HG03025 (cell line): ENCODE results near the gene SPIN3.
"Not testable (repeated sequence)": the region's sequence is repeated elsewhere in the genome, so short reads cannot be mapped to it uniquely, and the experiment has no call there.

Experiments
- ATAC-seq: cut with Tn5 transposase; IDR thresholded peaks from one replicate; pipeline ENCODE4 v1.9.1; 2021; ENCODE audit warnings: mild to moderate bottlenecking, moderate library complexity; ENCODE audit not compliant: unreplicated experiment, low FRiP score

The SPIN3 gene

DNA sequence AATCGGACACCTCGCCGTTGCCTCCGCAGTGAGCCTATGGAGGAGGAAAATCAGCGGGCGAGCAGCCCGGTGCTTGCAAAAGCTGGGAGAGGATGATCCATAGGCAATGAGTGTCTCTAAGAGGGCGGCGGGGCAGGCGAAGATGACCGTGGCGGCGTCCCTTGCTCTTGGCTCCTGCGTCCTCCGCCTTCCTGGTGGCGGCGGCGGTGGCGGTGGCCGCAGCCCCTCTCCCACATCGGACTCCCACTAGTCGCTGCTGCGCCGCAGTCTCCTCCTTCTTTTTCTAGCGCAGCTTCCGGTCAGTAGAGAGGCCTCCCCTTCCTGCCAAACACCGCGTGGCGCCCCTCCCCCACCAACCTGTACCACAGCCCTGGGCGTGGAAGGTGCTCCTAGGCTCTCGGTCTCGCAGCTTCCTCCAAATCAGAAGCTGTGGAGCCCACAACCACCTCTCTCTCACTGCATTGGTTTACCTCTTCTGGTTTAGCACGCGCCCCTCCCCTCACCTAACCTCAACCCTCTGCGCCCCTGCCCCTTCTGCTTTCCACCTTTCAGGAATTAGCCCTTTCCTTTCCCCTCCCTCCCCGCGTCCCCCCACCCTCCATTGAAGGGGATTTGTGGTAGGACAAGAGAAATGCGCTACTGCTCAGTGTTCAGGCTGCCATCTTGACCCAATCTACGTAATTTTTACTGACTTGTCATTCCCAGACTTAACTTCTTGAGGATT is at the start of gene SPIN3:
Gene SPIN3 (minus strand): TSS at position 271 of the 724 bp plus-strand sequence. CDS start 594 bp downstream, outside the sequence.
- peak; percentile 95 for ATAC-seq

- ATAC-seq, result no peak
Observed at GRCh38 chrX:57044245-57044644, 48.9 kb upstream of the SPIN3 start.

GRCh38 chrX:57037265-57037664 is 41.9 kb upstream of the SPIN3 start:
- not testable (repeated sequence) for ATAC-seq

DNA sequence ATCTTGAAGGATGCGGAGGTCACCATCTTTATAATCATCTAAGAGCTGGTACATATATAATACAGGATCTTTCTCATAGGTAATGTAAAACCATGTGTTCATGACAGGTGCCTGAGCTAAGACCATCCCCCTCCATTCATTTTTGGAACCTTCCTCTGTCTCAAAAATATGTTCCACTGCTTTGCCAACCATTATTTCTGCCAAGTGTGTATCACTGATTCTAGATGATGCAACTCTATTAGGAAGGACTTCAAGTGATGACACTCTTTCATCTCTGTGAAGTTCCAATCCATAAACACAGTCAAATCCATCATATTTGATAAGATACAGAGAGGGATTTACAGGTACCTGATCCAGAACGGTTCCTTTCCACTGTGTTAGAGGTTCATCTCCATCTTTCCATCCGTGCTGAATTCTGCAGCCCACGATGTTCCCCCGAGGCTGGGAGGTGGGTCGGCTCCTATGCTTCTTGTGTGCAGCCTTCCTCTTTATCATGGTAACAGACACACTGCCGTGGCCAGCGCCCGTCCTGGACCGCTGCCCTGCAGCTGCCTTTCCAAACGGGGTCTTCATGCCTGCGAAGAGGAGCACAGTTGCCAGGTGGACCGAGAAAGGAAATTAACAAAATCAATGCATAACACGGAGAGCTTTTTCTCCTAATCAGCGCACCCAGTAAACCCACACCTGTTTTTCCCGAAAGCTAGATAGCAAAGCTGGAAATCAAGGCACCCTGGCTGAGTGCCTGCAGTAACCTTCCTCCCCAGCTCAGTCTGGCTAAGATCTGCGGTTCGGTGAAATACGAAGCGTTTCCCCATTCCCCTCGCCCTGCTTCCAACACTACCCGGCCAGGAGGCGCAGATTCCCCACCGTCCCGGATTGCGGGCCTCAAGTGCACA is 718 bp downstream of the SPIN3 start:
- ATAC-seq, result no peak

- no peak for ATAC-seq
Observed at GRCh38 chrX:56987741-56988140, 7.6 kb downstream of the SPIN3 start.

DNA sequence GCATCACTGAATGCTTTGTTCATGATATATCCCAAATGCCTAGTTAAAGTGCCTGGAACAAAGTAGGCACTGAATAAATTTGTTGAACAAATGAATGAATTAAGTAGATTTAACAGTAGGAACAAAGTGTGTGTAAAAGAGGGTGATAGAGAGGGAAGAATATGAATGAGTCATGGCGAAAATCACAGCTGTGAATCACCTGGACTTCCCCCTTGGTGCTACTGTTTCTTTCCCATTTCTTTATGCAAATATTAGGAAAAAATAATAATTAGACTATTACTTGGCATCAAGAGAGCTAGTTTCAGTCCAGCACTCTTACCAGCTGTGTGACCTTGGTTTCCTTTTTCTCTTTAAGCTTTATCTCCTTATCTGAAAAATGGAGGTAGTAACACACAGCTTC is 9.2 kb downstream of the SPIN3 start:
- ATAC-seq, result no peak

GRCh38 chrX:56978172-56978571 is 17.2 kb downstream of the SPIN3 start:
- ATAC-seq, result peak; percentile 96

DNA sequence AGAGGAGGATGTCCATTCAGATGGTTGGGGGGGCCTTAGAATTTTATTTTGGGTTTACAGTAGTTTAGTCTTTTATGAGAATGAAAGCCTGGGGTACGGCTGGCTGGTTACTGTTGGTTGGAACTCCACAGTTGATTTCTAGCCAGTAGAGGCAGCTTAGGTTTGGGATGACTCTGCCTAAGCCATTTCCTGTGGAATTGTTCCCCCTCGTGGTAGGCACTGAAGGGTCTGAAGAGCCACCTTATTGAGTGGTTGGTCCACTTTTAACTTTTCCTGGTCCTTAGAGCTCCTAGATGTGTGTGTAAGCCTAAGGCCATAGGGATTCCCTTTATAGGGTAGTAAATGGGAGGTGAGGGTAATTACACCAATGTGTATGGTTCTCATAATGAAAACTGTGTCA is 19.7 kb downstream of the SPIN3 start:
- ATAC-seq, result no peak

GRCh38 chrX:56974408-56974807 is 20.9 kb downstream of the SPIN3 start:
- no peak for ATAC-seq

DNA sequence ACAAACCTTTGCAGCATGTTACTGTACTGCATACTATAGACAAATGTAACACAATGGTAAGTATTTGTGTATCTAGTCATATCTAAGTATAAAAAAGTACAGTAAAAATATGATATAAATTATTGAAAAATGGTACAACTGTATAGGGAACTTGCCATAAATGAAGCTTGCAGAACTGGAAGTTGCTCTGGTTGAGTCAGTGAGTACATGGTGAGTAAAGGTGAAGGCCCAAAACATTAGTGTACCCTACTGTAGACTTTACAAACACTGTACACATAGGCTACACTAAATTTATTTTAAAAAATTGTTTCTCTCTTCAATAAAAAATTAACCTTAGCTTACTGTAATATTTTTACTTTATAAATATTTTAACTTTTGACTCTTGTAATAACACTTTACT is 25.8 kb downstream of the SPIN3 start:
- no peak for ATAC-seq

DNA sequence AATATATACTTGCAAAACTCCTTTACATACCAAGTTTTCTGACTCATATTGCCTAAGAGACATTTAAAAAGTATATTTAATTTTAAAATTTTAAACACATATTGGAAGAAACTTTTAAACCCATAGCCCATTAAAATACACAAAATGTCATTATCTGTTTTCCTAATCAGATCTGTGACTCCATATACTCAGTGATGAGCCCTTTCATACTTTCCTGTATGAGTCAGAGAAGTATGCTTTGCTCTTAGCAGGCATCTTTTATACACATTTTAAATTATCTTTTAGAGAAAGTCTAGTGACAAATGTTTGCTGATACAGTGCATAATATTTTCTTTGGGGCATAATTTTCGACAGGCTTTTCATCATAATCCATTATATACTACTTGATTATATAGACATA is 26.4 kb downstream of the SPIN3 start:
- no peak for ATAC-seq

DNA sequence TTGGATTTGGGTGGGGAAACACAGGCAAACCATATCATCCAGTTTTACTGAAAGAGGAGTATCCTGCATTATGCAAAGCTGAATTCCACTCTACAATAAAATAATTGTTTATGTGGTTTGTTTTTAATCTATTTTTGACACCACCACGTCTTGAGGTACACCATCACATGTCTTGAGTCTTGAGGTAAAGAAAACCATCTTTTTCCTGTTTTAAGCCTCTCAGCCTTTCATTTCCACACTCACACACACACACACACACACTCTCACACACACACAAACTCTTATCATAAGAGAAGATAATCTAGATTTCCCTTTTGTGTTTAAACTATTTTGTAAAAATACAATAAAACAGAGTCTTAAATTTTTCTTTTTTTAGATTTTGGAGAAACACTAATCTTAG is 32.0 kb downstream of the SPIN3 start:
- ATAC-seq, result no peak

- ATAC-seq, result no peak
Observed at GRCh38 chrX:56947699-56948098, 47.6 kb downstream of the SPIN3 start.

DNA sequence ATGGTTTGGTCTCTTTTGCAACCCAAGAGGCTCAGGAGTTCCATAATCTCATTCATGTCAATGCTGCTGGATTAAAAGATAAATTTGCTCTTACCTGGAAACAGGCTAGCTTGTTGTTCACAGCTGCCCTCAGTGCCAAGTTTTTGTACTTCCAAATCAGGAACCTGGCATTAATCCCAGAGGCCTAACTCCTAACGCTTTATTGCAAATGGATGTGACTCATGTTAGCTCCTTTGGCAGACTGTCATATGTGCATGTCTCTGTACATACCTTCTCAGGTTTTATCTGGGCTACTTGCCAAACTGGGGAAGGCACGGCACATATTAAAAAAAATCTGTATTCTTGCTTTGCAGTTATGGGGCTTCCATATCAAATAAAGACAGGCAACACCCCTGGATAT is 49.1 kb downstream of the SPIN3 start:
- not testable (repeated sequence) for ATAC-seq

DNA sequence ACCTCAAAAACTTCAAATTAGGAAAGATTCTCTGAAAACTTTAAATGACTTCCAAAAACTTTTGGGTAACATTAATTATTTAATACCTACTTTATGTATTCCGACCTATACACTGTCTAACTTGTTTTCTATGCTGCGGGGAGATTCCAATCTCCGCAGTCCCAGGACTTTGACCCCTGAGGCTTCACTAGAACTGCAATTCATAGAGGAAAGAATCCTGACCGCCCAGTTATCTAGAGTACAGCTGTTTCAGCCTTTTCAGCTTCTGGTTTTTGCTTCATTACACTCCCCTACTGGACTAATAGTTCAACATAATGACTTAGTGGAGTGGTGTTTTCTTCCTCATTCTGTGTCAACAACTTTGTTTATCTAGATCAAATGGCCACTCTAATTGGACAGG is 50.1 kb downstream of the SPIN3 start:
- not testable (repeated sequence) for ATAC-seq

DNA sequence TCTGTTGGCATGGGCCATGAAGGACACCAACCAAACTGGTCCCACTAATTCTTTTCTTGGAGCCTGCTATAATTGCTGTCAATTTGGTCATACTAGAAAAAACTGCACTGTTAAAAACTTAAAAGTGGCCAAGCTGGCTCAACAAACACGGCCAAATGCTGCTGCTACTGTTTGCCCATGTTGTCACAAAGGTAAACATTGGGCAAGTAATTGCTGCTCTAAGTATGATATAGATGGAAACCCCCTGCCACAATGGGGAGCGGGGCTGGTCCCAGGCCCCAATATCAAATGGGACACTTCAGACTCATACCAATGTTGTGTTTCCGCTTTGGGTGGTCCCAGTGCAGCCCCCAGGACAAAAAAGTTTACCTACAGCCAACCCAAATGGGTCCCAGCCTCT is 52.1 kb downstream of the SPIN3 start:
- no peak for ATAC-seq
